Forelimb muscle (tissue), 1 donor: Measurements from ENCODE around the gene PARP12. TPM values are rescaled to one million over a fixed set of nuclear protein-coding genes. Genes with fewer than 3 reads are reported as not detected.

Experiments used
- DNase-seq: peaks from one replicate; pipeline ENCODE4 v3.0.0-alpha.2; 2013; ENCODE audit warnings: low read depth
- polyA plus RNA-seq: library from polyadenylated mRNA; unstranded; fragments of 120-200 nt; gene quantifications from one replicate; pipeline ENCODE4 v1.2.1, GENCODE V29; 2013; ENCODE audit not compliant: insufficient read length

The PARP12 gene
- polyA plus RNA-seq, 1 donor = 11.3 TPM

DNA sequence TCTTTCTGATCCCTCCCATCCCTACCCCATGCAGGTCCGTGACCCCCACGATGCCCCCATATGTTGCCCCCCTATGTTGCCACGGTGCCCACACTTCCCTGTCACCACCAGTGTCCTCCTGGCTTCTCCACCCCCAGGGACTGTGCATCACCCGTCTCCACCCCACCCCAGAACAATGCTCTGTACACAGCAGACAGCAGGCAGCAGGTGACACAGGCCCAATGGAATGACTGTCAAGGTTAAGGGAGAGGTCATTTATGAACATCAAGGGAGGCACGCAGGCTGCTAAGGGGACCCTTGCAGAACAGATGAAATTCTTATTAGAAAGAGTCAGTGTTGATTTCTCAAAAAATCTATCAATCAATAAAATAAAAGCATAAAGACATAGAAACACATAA is 71.5 kb downstream of the PARP12 start:
- DNase-seq = no peak

DNA sequence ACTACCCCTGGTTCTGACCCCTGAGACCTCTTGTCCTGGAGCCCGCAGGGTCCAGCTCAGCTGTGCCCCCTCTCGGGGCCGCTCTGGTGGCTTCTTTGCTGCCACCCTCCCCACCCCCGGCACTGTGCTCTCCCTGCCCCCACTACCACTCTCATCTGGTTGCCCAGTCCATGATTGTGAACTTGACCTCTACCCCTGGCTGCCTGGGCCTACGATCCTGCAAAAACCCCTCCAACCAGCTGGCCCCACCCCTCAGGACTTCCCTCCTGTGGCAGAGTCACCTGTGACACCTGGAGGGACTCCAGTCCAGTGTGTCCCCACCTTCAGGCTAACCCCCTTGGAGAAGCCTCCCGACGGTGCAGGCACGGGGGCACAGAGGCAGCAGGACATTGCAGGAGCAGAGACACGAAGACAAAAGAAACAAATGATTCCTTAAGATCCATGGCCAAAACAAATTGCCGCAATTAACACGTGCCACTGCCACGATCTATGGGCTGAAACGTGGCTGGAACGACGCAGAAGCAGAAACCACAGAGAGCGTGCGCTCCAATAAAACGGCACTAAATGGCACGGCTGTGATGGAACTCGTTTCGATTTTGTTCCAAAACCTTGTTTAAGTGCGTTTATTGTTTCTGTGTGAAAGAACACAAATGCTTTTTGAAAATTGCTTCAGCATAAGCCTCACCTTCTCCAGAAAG is 72.0 kb downstream of the PARP12 start:
- DNase-seq = no peak

DNA sequence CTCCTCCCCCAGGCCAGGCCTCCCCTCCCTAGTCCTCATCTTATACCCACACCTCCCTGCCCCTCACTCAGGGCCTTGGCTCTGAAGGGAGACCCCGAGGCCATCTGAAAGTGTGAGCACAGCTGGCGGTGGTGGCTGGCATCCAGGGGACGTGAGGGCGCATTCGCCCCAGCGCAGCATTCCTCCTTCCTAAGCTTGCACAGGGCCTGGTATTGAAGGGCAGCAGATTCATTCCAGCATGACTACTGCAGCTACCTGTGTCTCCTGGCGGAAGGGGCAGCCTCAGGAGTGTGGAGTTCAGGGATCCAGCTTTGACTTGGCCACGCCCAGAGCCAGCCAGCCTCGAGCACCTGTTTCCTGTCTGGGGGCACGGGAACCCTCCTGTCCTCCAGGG is 72.6 kb downstream of the PARP12 start:
- no peak for DNase-seq

DNA sequence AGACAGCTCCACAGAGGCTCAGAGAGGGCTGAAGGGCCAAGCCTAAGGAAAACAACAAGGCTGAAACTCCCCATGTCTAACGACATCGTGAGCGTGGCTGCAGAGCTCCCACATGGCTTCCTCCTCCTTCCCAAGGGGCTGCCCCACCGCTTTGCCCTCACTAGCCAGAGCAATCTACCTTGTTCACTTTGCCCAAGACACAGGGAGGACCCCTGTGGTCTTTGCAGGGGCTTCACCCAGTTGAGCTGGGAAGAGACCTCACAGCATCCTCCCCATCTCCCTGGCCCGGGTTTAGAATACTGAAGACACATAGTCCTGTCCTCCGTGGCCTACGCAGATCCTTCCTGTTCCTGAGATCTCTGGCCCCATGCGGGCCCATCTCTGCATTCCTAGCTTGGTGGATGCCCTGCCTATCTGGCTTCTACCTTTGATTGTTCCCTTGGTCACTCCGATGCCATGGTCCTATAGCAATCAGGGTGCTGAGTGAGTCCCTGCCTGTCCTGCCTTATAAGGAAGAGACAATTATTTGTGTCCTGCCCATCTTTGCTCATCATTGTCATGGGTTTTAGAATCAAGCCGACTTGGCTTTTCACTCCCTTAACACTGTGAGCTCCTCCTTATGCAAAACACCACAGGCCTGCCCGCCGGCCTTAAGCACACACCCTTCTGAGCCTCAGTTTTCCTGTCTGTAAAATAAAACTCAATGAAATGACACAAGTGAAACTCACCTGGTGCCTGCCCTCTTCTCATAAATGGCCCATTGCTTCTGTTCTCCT is 73.2 kb downstream of the PARP12 start:
- no peak for DNase-seq

DNA sequence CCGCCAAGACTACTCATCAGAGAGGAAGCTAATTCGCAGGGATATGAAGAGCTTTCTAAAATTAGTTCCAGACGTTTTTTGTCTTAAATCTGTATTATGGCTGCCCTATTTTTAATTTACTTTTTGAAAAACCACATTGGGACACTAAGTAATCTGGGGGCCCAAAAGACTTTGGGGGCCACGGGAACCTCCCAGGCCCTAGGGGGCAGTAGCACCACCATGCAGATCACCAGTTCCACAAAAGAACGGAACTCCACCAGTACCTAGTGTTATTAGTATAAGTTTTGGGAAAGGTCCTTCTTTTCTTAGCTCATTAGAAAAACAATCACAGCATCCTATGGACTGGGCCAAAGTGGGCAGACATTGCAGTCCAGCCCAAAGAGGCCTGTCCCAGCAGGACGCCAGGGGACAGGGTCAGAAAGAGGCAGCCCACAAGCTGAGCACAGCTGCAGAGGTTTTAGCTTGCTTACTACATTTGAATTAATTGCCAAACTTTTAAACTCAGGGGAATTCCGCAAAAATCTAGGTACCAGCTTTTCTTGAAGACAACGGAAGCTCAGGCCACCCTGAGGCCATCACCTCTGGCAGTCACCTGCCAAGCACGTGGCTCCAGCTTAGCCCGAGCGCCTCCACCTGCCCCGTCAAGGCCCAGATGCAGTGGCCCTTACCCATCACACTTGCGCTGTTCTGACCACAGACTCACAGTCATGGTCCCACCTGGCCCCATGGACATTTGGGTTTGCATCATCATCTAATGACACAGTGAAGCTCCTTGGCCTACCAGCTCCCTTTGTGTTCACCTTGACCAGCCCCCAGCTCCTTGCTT is 74.8 kb downstream of the PARP12 start:
- DNase-seq = no peak

DNA sequence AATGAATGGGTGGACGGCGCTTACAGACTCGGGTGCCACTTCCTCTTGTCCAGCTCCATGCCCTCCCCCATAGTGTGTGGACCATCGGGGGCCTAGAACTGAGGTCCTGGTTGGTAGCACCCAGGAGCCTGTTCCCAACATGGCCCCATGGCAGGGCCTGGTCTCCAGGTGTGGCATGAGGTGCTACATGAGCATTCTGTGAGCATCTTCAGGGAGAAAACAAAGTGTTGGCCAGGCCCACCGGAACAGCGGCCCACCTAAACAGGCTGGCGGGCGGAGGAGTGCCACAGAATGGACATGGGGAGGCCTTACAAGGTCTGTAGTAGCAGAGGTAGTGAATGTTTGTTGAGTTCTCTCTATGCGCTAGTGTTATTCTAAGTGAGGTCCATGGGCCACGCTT is 76.9 kb downstream of the PARP12 start:
- no peak for DNase-seq

DNA sequence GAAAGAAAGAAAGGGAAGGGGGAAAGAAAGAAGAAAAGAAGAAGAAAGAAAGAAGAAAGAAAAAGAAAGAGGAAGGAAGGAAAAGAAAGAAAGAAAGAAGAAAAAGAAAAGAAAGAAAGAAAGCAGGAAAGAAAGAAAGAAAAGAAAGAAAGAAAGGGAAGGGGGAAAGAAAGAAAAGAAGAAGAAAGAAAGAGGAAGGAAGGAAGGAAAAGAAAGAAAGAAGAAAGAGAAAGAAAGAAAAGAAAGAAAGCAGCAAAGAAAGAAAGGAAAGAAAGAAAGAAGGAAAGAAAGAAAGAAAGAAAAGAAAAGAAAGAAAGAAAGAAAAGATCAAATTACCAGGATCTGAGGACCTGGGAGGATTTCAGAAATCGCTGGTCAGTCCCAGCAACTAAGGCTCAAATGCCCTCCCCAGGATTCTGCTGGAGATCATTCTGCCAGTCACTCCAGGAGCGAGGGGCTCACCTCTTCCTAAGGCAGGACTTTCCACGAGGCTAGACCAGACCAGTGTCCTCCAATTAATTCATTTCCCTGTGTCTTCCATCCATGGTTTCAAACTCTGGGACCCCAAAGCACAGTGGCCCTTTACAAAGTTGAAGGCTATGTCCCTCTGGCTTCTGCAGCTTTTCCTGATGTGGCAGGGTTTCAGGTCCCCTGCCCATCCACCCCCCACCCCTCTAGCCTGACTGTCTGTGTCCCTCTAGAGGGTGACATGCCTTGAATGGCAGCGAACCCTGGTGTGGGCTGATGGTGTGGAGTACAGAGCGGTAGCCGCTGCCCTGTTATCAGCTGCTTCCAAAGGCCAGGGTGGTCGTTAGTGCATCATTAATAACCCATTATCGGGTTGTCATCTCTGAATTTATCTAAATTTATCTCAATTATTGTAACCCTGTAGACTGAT is 77.9 kb downstream of the PARP12 start:
- DNase-seq = no peak

DNA sequence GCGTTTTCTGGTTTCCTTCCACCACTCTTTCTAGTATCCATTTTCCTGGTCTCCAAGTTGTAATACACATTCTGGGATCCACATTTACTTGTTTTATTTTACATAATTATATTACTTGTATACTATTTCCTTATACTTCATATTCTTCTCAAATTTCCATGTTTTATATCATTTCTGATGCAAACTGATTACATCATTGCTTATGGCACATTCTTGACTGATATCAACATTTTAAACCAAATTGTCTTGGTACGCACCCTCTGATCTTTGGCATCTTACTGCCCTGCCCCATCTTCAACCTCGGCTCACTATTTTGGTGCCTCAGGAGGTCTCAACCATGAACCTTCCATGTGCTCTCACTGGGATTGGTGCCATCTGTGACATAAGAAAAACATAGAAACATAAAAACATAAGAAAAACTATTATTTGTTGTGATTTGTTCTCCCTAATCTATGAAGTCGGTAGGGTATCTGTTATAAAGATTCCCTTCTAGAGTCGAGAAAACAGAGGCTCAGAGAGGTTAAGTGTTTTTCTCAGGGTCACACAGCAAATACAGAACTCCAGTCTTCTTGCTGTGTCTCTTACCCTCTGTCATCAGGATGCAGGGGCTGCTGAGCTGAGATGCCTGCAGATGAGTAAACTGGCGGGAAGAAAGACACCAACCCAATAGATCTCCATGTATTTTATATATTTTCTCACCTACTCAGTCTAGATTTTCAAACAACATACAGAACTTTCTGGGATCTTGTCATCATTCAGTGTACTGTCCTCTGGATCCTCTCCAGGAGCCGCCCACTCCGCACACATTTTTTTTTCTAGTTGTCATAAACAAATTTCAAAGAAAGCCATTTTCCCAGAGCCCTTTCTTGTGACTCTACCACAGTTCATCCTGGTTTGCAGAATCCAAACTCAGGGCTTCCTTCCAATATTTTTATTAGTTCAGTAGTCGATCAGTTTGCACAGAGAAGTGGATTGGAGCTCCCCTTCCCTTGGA is 79.5 kb downstream of the PARP12 start:
- DNase-seq = no peak

DNA sequence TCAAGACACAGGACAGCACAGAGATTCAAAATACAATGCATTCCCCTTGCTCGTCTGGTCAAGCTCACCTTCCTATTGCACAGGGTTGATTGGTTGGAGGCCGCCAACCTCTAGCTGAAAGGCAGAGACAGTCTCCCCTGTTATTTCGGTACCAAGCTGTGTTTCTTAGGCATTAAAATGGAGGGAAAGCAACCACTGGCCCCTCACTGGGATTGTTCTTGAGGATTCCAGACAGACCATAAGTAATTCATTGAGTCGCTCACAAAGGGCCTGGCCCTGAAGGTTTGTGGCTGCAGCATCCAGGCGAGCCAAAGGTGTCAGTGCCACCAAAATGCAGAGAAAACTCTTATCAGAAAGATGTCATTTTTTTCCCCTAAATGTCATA is 81.2 kb downstream of the PARP12 start:
- DNase-seq = no peak

DNA sequence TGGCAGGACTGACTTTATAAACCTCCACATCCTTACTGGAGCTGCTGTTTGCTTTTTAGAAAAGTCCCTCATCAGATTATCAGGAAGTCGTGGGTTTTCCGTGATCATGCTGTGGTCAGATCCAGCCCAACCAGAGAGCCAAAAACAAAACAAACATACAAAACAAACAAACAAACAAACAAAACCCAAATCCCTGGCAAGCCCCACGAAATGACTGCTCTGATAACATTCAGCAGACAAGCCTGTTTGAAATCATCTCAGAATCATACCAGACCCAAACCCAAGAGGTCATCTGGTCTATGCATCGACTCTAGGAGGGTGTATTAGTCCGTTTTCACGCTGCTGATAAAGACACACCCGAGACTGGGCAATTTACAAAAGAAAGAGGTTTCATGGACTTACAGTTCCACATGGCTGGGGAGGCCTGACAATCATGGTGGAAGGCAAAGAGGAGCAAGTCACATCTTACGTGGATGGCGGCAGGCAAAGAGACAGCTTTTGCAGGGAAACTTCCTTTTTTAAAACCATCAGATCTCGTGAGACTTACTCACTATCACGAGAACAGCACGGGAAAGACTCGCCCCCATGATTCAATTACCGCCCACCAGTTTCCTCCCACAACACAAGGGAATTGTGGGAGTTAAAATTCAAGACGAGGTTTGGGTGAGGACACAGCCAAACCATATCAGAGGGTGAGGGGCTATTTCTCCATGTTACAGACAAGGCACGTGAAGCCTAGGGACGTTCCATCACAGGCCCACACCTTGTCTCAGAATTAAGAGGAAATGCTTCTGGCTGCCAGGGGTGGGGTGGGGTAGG is 85.7 kb downstream of the PARP12 start:
- DNase-seq = no peak

DNA sequence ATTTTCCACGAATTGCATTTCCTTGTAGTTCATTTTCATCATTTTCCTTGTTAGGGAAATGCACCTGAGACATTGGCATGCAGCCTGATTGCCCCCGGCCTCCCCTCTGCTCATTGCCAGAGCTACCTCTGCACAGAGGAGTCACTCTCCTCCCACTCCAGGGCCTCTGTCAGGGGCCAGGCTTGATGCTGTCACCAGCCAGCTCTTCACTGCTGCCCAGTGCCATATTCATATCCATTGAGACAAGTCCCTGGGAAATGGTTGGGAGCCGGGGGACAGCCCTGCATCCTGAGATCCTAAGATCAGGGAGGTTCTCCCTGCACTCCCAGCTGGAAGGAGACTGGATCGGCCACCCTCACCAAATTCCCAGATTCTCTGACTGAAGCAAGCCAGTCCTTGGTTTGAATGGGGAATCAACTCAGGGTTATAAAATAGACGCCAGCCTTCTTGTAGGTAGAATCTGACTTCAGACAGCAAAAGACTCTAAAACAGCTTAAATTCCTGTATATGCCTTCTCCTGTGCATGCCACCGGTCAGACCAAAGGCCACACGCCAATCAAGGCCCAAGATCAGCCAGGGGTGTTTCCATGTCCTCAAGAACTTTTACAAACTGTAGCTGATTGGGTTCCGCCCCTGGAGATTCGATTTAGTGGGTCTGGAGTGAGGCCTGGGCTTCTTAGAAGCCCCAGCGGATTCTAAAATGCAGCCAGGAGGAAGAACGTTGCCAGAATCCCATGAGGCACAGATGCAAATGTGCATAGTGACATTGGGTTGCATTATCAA is 86.5 kb downstream of the PARP12 start:
- no peak for DNase-seq

DNA sequence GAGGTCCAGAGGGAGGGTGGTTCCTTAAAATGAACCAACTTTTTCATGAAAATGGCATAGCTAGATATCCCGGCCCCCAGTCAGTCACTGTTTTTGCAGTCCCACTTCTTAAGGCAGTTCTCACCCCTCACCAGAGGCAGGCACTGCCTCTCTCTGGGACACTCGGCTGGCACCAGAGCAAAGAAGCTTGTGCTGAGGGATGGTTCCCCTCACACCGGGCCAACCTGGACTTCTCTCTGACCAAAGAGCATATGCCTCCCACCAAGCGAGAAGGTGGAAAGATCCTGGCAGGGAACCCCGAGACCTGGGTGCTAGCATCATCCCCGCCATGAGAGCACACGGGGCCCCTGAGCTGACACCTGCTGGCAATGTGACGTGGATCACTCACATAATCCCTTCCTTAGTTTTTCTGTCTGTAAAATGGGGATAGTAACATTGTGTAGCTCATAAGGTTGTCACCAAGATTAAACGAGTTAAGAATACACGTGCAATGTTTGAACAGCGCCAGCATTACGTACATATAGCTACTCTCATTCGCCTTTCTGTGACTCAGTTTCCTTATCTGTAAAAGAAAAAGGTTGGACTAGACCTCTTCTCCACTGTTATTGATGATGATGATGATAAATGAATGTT is 88.5 kb downstream of the PARP12 start:
- no peak for DNase-seq

Other genes starting within 250 kb of the PARP12 start
- 2.8 TPM for gene TBXAS1, start 233.7 kb downstream of the PARP12 start, polyA plus RNA-seq
- gene KDM7A, start 114.0 kb upstream of the PARP12 start, polyA plus RNA-seq = 8.4 TPM